HEK293T (cell line): ENCODE results near the gene R3HDM2.
"Not testable (repeated sequence)": the region's sequence is repeated elsewhere in the genome, so short reads cannot be mapped to it uniquely, and the experiment has no call there.

Experiments used
- CTCF ChIA-PET: fragments of 350-600 bp; formaldehyde crosslinking; extraction: SDS; loops from one replicate; lab custom pipeline; 2021; ENCODE audit warnings: antibody characterized with exemption, inconsistent platforms; lab: Yijun Ruan, JAX
- POLR2A ChIA-PET: fragments of 350-600 bp; formaldehyde crosslinking; extraction: SDS; loops from one replicate; lab custom pipeline; 2020; ENCODE audit warnings: antibody characterized with exemption, inconsistent platforms; lab: Yijun Ruan, JAX
- DNase-seq: peaks from one replicate; pipeline ENCODE4 v3.0.0; 2012; ENCODE audit warnings: mixed read lengths; ENCODE audit errors: extremely low spot score
- ARNT ChIP-seq: fragments of 450-650 bp; IDR thresholded peaks from 2 replicates; pipeline ENCODE4 v1.6.1; 2017; ENCODE audit warnings: mild to moderate bottlenecking
- BHLHE40 ChIP-seq: fragments of 450-650 bp; IDR thresholded peaks from 2 replicates; pipeline ENCODE4 v1.6.1; 2016; ENCODE audit warnings: mild to moderate bottlenecking, moderate library complexity, borderline replicate concordance
- CTBP1 ChIP-seq: fragments of 450-650 bp; IDR thresholded peaks from 2 replicates; pipeline ENCODE4 v1.6.1; 2016; ENCODE audit warnings: borderline replicate concordance
- ELF4 ChIP-seq: fragments of 450-650 bp; IDR thresholded peaks from 2 replicates; pipeline ENCODE4 v1.6.1; 2017; ENCODE audit warnings: antibody characterized with exemption
- FOXA1 ChIP-seq: fragments of 450-650 bp; IDR thresholded peaks from 2 replicates; pipeline ENCODE4 v1.6.1; 2016; ENCODE audit warnings: mild to moderate bottlenecking
- FOXK2 ChIP-seq: fragments of 450-650 bp; IDR thresholded peaks from 2 replicates; pipeline ENCODE4 v1.6.1; 2016; ENCODE audit warnings: mild to moderate bottlenecking
- FOXM1 ChIP-seq: fragments of 450-650 bp; IDR thresholded peaks from 2 replicates; pipeline ENCODE4 v1.6.1; 2017; ENCODE audit warnings: mild to moderate bottlenecking, borderline replicate concordance
- HDGF ChIP-seq: fragments of 450-650 bp; IDR thresholded peaks from 2 replicates; pipeline ENCODE4 v1.6.1; 2017; ENCODE audit warnings: antibody characterized with exemption, borderline replicate concordance
- L3MBTL2 ChIP-seq: fragments of 450-650 bp; conservative IDR thresholded peaks from 2 replicates; pipeline ENCODE4 v1.6.1; 2016; ENCODE audit warnings: mild to moderate bottlenecking
- LEF1 ChIP-seq: fragments of 450-650 bp; IDR thresholded peaks from 2 replicates; pipeline ENCODE4 v1.6.1; 2017; ENCODE audit warnings: mild to moderate bottlenecking, borderline replicate concordance
- NFRKB ChIP-seq: fragments of 450-650 bp; IDR thresholded peaks from 2 replicates; pipeline ENCODE4 v1.6.1; 2016; ENCODE audit warnings: mild to moderate bottlenecking, moderate library complexity
- PKNOX1 ChIP-seq: fragments of 450-650 bp; IDR thresholded peaks from 2 replicates; pipeline ENCODE4 v1.6.1; 2016
- SP1 ChIP-seq: fragments of 450-650 bp; IDR thresholded peaks from 2 replicates; pipeline ENCODE4 v1.6.1; 2017
- SUZ12 ChIP-seq: fragments of 450-650 bp; IDR thresholded peaks from 2 replicates; pipeline ENCODE4 v1.6.1; 2016; ENCODE audit warnings: mild to moderate bottlenecking
- TARDBP ChIP-seq: fragments of 450-650 bp; IDR thresholded peaks from 2 replicates; pipeline ENCODE4 v1.6.1; 2016
- ZNF384 ChIP-seq: fragments of 450-650 bp; IDR thresholded peaks from 2 replicates; pipeline ENCODE4 v1.6.1; 2016

Gene R3HDM2

DNA sequence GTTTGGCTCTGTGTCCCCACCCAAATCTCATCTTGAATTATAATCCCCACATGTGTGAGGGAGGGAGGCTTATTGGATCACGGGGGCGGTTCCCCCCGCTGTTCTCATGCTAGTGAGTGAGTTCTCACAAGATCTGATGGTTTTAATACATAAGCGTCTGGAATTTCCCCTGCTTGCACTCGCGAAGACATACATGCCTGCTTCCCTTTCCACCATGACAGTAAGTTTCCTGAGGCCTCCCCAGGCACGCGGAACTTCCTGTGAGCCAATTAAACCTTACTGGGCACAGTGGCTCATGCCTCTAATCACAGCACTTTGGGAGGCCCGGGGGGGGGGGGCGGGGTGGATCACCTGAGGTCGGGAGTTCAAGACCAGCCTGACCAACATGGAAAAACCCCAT is 60.8 kb downstream of the R3HDM2 start:
- TF ChIP-seq FOXM1 (no peak), SUZ12 (no peak), SP1 (no peak), LEF1 (no peak), FOXA1 (no peak), FOXK2 (no peak), TARDBP (no peak), ZNF384 (no peak)
- ChIA-PET POLR2A (no interaction called here), CTCF (no interaction called here)
- DNase-seq: no peak

- ChIA-PET CTCF (interaction anchor here (0.9 kb wide), 1 partner anchor 38 kb away, joined by 3 read pairs; no protein-coding TSS in a partner anchor), POLR2A (no interaction called here)
- DNase-seq: no peak
- TF ChIP-seq SP1 (no peak), SUZ12 (no peak), FOXA1 (no peak), FOXM1 (no peak), ELF4 (no peak), LEF1 (no peak), ZNF384 (no peak), TARDBP (no peak), PKNOX1 (no peak), HDGF (no peak), ARNT (no peak), BHLHE40 (no peak), L3MBTL2 (no peak), CTBP1 (no peak), FOXK2 (no peak), NFRKB (no peak)
These were observed 61.6 kb downstream of the R3HDM2 start for GRCh38 chr12:57369202-57369601.

- CTCF ChIA-PET: interaction anchor here (0.9 kb wide), 1 partner anchor 39 kb away, joined by 3 read pairs; no protein-coding TSS in a partner anchor
These were observed 62.3 kb downstream of the R3HDM2 start for GRCh38 chr12:57368349-57369095.

DNA sequence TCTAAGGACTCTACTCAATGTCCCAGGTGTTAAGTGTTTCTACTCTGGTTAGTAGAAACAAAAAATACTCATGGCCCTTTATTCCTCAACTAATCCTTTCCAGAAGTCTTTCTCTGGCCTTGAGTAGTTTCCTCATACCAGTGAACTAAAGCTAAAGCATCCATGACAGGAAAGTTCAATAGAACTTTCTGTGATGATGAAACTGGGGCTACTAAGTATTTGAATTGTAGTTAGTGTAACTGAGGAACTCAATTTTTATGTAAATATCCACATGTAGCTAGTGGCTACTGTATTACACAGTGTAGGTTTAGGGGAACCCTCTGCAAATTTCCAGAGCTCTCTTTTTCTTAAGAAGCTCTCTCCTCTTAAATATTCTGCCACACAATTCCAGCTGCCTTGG is 63.7 kb downstream of the R3HDM2 start:
- POLR2A ChIA-PET: no interaction called here
- CTCF ChIA-PET: no interaction called here
- TF ChIP-seq FOXM1 (no peak), ZNF384 (no peak), FOXA1 (no peak), HDGF (no peak), SP1 (no peak), TARDBP (no peak), FOXK2 (no peak), ELF4 (no peak), PKNOX1 (no peak), LEF1 (no peak), ARNT (no peak), CTBP1 (no peak), BHLHE40 (no peak), NFRKB (no peak), L3MBTL2 (no peak), SUZ12 (no peak)
- no peak for DNase-seq

More at GRCh38 chr12:57368349-57369095, 62.3 kb downstream of the R3HDM2 start:
- DNase-seq: peak; percentile 10
- TF ChIP-seq BHLHE40: no peak
- TF ChIP-seq PKNOX1: 0 out of 2 replicates have a peak, but pooled peaks have one; percentile 16
- POLR2A ChIA-PET: no interaction called here

DNA sequence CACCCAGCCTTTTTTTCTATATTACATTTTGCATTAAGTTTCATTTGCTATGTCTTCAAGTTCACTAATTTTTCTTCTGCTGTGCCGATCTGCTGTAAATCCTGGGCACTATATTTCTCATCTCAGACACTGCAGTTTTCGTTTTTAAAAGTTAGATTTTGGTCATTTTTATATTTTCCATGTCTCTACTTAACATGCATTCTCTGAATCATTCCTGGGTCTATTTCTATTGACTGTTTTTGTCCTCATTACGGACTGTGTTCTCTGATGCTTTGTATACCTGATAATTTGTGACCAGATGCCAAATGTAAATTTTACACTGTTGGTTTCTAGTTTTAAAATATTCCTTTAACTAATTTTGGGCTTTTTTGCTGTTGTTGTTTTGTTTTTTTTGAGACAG is 64.5 kb downstream of the R3HDM2 start:
- ChIA-PET CTCF (no interaction called here), POLR2A (no interaction called here)
- TF ChIP-seq PKNOX1 (no peak), CTBP1 (no peak), BHLHE40 (no peak), FOXA1 (no peak), TARDBP (no peak), ZNF384 (no peak), SP1 (no peak), SUZ12 (no peak), HDGF (no peak), ELF4 (no peak), LEF1 (no peak), FOXM1 (no peak), ARNT (no peak)
- no peak for DNase-seq

DNA sequence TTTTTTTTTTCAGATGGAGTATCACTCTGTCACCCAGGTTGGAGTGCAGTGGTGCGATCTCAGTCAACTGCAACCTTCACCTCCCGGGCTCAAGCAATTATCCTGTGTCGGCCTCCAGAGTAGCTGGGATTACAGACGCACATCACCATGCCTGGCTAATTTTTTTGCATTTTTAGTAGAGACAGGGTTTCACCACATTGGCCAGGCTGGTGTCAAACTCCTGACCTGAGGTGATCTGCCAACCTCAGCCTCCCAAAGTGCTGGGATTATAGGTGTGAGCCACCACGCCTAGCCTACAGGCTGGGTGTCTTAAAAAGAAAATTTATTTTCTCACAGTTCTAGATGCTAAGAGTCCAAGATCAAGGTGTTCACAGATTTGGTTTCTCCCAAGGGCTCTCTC is 66.7 kb downstream of the R3HDM2 start:
- DNase-seq, POLR2A ChIA-PET: not testable (repeated sequence)
- CTCF ChIA-PET: interaction anchor here (0.8 kb wide), 1 partner anchor 11 kb away, joined by 5 read pairs; no protein-coding TSS in a partner anchor
